OCI-LY7 (cell line): ENCODE results near the gene CALD1. TPM values are rescaled to one million over a fixed set of nuclear protein-coding genes. Genes with fewer than 3 reads are reported as not detected.

Experiments
- BruUV-seq: library from RNA; stranded (reverse); fragments of 400-500 nt; replicated peaks from 2 replicates; lab custom pipeline; 2021; lab: Mats Ljungman, UMichigan
- CTCF ChIA-PET: fragments of 300-600 bp; sonication (Branson Sonifier 250); formaldehyde crosslinking; loops from one replicate; lab custom pipeline; 2022; ENCODE audit warnings: antibody characterized with exemption; ENCODE audit not compliant: unreplicated experiment; lab: Charles Lee
- POLR2A ChIA-PET: fragments of 300-600 bp; sonication (Branson Sonifier 250); formaldehyde crosslinking; loops from one replicate; lab custom pipeline; 2022; ENCODE audit warnings: antibody characterized with exemption; lab: Charles Lee
- DNase-seq: peaks from one replicate; pipeline ENCODE4 v3.0.0-alpha.2; 2015; ENCODE audit warnings: low spot score
- H2AFZ ChIP-seq: fragments of 200-600 bp; sonication (generic), shearing (Covaris generic); 2 replicates; pipeline ENCODE4 v1.6.1; 2014; ENCODE audit warnings: mild to moderate bottlenecking, antibody characterized with exemption, low read length, moderate library complexity
- H3K27ac ChIP-seq: fragments of 200-600 bp; sonication (generic); 2 replicates; pipeline ENCODE4 v1.5.1; 2014; ENCODE audit warnings: mixed run types, low read depth, mild to moderate bottlenecking, moderate library complexity, low read length, inconsistent platforms; ENCODE audit not compliant: poor library complexity, severe bottlenecking
- H3K36me3 ChIP-seq: fragments of 200-600 bp; sonication (generic); 2 replicates; pipeline ENCODE4 v1.6.1; 2014; ENCODE audit warnings: mild to moderate bottlenecking, antibody characterized with exemption, low read length, moderate library complexity, mixed read lengths; ENCODE audit not compliant: insufficient read depth
- H3K4me1 ChIP-seq: fragments of 200-600 bp; sonication (generic); 2 replicates; pipeline ENCODE4 v1.5.1; 2014; ENCODE audit warnings: mild to moderate bottlenecking, low read length; ENCODE audit not compliant: insufficient read depth, poor library complexity, severe bottlenecking
- H3K4me2 ChIP-seq: fragments of 200-600 bp; sonication (generic); 2 replicates; pipeline ENCODE4 v1.6.1; 2014; ENCODE audit warnings: mild to moderate bottlenecking, low read length
- H3K4me3 ChIP-seq: fragments of 200-600 bp; sonication (generic); 2 replicates; pipeline ENCODE4 v1.5.1; 2014; ENCODE audit warnings: mild to moderate bottlenecking, low read depth, low read length; ENCODE audit not compliant: poor library complexity, severe bottlenecking
- H3K79me2 ChIP-seq: fragments of 200-600 bp; sonication (generic); 2 replicates; pipeline ENCODE4 v1.6.1; 2016; ENCODE audit warnings: low read depth, mild to moderate bottlenecking, low read length, moderate library complexity, mixed read lengths; ENCODE audit not compliant: insufficient read depth
- H3K9me2 ChIP-seq: fragments of 200-600 bp; sonication (generic); 2 replicates; pipeline ENCODE4 v1.6.1; 2016; ENCODE audit warnings: mild to moderate bottlenecking, low read length, mixed read lengths; ENCODE audit not compliant: insufficient read depth
- H3K9me3 ChIP-seq: fragments of 200-600 bp; sonication (generic); 2 replicates; pipeline ENCODE4 v1.6.1; 2014; ENCODE audit warnings: mild to moderate bottlenecking, mixed run types, low read length, mixed read lengths
- H4K20me1 ChIP-seq: fragments of 200-600 bp; sonication (generic); 2 replicates; pipeline ENCODE4 v1.6.1; 2014; ENCODE audit warnings: mild to moderate bottlenecking, antibody characterized with exemption, low read length, moderate library complexity, mixed read lengths; ENCODE audit not compliant: insufficient read depth
- EZH2phosphoT487 ChIP-seq: fragments of 200-600 bp; sonication (generic); IDR thresholded peaks from 2 replicates; pipeline ENCODE4 v1.6.1; 2018; ENCODE audit warnings: low read depth, borderline replicate concordance, mild to moderate bottlenecking, mixed run types, antibody characterized with exemption, low read length, moderate library complexity, mixed read lengths
- intact Hi-C: fragments of 100-400 bp; cut with micrococcal nuclease; formaldehyde crosslinking; loops from one replicate; pipeline ENCODE4 v1.10.0; 2022; ENCODE audit not compliant: unreplicated experiment
- total RNA-seq, 2 experiments: library from RNA; depleted of rRNA in 1 of 2; stranded (reverse); fragments of >200 nt in 1 of 2; shearing (Covaris generic) in 1 of 2; gene quantifications; 2 replicates each; pipeline ENCODE4 v1.2.3, GENCODE V29; 2014 to 2022
- TF ChIP-seq, protein P1 (sequence below): fragments of 200-600 bp; sonication (generic); conservative IDR thresholded peaks from 2 replicates; pipeline ENCODE4 v1.5.1; 2014; ENCODE audit warnings: mild to moderate bottlenecking, antibody characterized with exemption, low read length, moderate library complexity, mixed read lengths

Gene CALD1
- total RNA-seq, 2 experiments from 2014 or later = 0.25 to 0.49 TPM

DNA sequence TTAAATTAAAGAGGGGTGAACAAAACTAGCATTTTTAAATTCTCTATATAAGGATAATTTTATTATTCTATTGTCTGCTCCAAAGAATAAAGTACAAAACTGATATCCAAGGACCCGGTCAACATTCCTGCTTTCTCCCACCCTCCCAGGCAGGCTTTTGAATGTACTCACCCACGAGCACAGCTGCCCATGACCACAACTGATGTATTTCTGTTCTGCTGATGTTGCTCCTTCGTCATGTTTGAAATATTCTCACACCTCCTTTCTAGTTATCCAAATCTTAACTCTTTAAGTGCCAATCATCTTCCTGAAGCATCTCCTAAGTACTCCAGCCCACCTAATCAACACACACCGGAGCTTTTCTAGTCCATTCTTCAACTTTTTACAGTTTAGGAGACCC is 46.7 kb downstream of the CALD1 start:
- Histone ChIP-seq H3K4me2 (no peak overlapping the region), H3K4me3 (no peak overlapping the region), H2AFZ (no peak overlapping the region), H3K9me2 (no peaks in the 10 kb centered on the region), H3K36me3 (no peaks in the 10 kb centered on the region), H3K4me1 (no peaks in the 10 kb centered on the region), H3K79me2 (no peaks in the 10 kb centered on the region), H4K20me1 (no peaks in the 10 kb centered on the region), H3K9me3 (no peaks in the 10 kb centered on the region), H3K27ac (no peak overlapping the region)
- ChIA-PET POLR2A (no interaction called here), CTCF (no interaction called here)
- TF ChIP-seq EZH2phosphoT487 = no peak
- TF ChIP-seq, protein P1, sequence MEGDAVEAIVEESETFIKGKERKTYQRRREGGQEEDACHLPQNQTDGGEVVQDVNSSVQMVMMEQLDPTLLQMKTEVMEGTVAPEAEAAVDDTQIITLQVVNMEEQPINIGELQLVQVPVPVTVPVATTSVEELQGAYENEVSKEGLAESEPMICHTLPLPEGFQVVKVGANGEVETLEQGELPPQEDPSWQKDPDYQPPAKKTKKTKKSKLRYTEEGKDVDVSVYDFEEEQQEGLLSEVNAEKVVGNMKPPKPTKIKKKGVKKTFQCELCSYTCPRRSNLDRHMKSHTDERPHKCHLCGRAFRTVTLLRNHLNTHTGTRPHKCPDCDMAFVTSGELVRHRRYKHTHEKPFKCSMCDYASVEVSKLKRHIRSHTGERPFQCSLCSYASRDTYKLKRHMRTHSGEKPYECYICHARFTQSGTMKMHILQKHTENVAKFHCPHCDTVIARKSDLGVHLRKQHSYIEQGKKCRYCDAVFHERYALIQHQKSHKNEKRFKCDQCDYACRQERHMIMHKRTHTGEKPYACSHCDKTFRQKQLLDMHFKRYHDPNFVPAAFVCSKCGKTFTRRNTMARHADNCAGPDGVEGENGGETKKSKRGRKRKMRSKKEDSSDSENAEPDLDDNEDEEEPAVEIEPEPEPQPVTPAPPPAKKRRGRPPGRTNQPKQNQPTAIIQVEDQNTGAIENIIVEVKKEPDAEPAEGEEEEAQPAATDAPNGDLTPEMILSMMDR = no peak
- no peak for DNase-seq
- intact Hi-C loops = no loop called here
- no TSS peak for BruUV-seq

DNA sequence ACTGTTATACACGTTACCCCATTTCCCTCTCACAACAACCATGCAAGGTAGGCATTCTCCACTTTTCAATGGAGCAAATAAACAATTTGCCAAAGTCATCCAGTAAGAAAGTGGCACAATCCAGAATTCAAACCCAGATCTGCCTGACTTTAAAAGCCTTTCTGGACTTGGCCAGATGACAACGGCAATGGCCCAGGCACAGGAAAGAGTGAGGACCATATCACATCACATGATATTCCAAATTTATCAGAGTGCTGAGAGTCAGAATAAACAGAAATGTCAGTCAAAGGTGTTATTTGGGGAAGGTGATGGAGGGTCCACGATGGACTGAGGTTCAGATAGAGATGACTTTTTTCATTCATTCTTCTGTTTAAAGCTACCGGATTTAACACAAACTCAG is 48.0 kb downstream of the CALD1 start:
- Histone ChIP-seq H3K79me2 (no peaks in the 10 kb centered on the region), H3K9me2 (no peaks in the 10 kb centered on the region), H3K27ac (no peak overlapping the region), H4K20me1 (no peaks in the 10 kb centered on the region), H3K4me1 (no peaks in the 10 kb centered on the region), H2AFZ (no peak overlapping the region), H3K4me3 (no peak overlapping the region), H3K36me3 (no peaks in the 10 kb centered on the region), H3K4me2 (no peak overlapping the region), H3K9me3 (no peaks in the 10 kb centered on the region)
- BruUV-seq = no TSS peak
- intact Hi-C loops = no loop called here
- POLR2A ChIA-PET = interaction anchor here (0.7 kb wide), 2 partner anchors 18 to 310 kb away, joined by 3 to 4 read pairs; no protein-coding TSS in a partner anchor
- TF ChIP-seq, protein P1 = no peak
- TF ChIP-seq EZH2phosphoT487 = no peak
- CTCF ChIA-PET = no interaction called here
- DNase-seq = no peak

DNA sequence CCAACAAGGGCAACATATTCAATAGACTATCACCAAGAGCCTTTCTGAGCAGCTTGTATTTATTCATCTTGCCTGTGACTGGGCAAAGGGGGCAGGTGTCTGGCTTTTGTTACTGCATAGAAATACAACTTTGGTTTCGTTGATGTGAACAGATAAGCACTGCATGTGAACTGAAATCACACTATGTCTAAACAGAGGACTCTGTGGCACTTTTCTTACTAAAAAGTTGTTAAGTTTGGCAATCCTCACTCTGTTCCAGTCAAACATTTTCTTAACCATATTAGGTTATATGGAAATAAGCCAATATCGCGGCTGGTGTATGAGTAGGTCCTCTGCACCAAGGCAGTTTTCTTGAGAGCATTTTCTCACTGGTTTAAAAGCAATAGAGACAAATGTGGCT is 48.5 kb downstream of the CALD1 start:
- Histone ChIP-seq H3K4me3 (no peak overlapping the region), H3K9me3 (no peaks in the 10 kb centered on the region), H3K4me2 (no peak overlapping the region), H3K79me2 (no peaks in the 10 kb centered on the region), H3K4me1 (no peaks in the 10 kb centered on the region), H3K36me3 (no peaks in the 10 kb centered on the region), H2AFZ (no peak overlapping the region), H3K9me2 (no peaks in the 10 kb centered on the region), H4K20me1 (no peaks in the 10 kb centered on the region), H3K27ac (no peak overlapping the region)
- no peak for DNase-seq
- BruUV-seq = no TSS peak
- TF ChIP-seq, protein P1 = no peak
- TF ChIP-seq EZH2phosphoT487 = no peak
- intact Hi-C loops = no loop called here
- POLR2A ChIA-PET = interaction anchor here (0.7 kb wide), 1 partner anchor 310 kb away, joined by 3 read pairs; no protein-coding TSS in a partner anchor
- CTCF ChIA-PET = no interaction called here
